ENCODE results near the gene SLC16A13. TPM values are rescaled to one million over a fixed set of nuclear protein-coding genes. Genes with fewer than 3 reads are reported as not detected.
"Not testable (repeated sequence)": the region's sequence is repeated elsewhere in the genome, so short reads cannot be mapped to it uniquely, and the experiment has no call there.

The SLC16A13 gene
- total RNA-seq, 1 donor from 2014 or later, result 12.4 TPM

GRCh38 chr17:7046725-7047397, 11.0 kb downstream of the SLC16A13 start:
- Mint-ChIP-seq H3K4me1 (peaks cover 21% of the 10 kb centered on the region), H3K4me3 (peak overlapping the region; percentile 73), H3K27me3 (peaks cover 11% of the 10 kb centered on the region), H3K27ac (peak overlapping the region; percentile 60)
- intact Hi-C loops (cut with micrococcal nuclease), result loop anchor here (1.0 to 2.0 kb wide), 2 partner anchors 89 to 130 kb away; no protein-coding TSS in a partner anchor
- DNase-seq, result peak; percentile 92
- not testable (repeated sequence) for H3K36me3 Mint-ChIP-seq (ENCODE audit: low read depth); H3K9me3 Mint-ChIP-seq

DNA sequence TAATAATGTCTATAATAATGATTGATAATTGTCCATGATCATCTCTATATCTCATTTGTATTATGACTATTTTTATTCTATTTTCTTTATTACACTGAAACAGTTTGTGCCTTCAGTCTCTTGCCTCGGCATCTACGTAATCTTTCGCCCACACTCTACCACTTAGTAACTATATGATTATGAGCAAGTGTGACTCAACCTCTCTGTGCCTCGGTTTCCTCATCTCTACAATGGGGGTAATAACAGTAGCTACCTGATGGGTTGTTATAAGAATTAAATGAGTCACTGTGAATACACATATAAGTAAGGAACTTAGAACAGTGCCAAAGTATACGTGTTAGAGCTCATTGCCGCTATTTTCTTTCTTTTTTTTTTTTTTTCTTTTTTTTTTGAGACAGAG, 11.8 kb downstream of the SLC16A13 start:
- peaks cover 11% of the 10 kb centered on the region for H3K27me3 Mint-ChIP-seq
- no peak overlapping the region for H3K27ac Mint-ChIP-seq
- H3K4me1 Mint-ChIP-seq, result peaks cover 20% of the 10 kb centered on the region
- H3K9me3 Mint-ChIP-seq, result no peaks in the 10 kb centered on the region
- H3K36me3 Mint-ChIP-seq (ENCODE audit: low read depth), result no peaks in the 10 kb centered on the region
- peak overlapping the region; percentile 15 for H3K4me3 Mint-ChIP-seq
- intact Hi-C loops (cut with micrococcal nuclease), result loop anchor here (2.0 kb wide), 1 partner anchor 129 kb away; no protein-coding TSS in a partner anchor
- DNase-seq, result no peak

GRCh38 chr17:7048968-7049367, 13.2 kb downstream of the SLC16A13 start:
- Mint-ChIP-seq H3K27me3 (peaks cover 6% of the 10 kb centered on the region), H3K4me3 (no peak overlapping the region), H3K9me3 (no peaks in the 10 kb centered on the region), H3K4me1 (peaks cover 17% of the 10 kb centered on the region), H3K27ac (no peak overlapping the region), H3K36me3 (ENCODE audit: low read depth) (no peaks in the 10 kb centered on the region)
- intact Hi-C loops (cut with micrococcal nuclease), result no loop called here
- DNase-seq, result no peak

- H3K9me3 Mint-ChIP-seq; intact Hi-C loops (cut with micrococcal nuclease); H3K4me3 Mint-ChIP-seq; DNase-seq; H3K36me3 Mint-ChIP-seq (ENCODE audit: low read depth); H3K27me3 Mint-ChIP-seq; H3K27ac Mint-ChIP-seq: not testable (repeated sequence)
- H3K4me1 Mint-ChIP-seq, result peaks cover 16% of the 10 kb centered on the region
Observed at GRCh38 chr17:7050583-7050982, 14.8 kb downstream of the SLC16A13 start.

- H3K9me3 Mint-ChIP-seq, result no peaks in the 10 kb centered on the region
- intact Hi-C loops (cut with micrococcal nuclease), result no loop called here
- DNase-seq, result no peak
- H3K27me3 Mint-ChIP-seq, result peaks cover 5% of the 10 kb centered on the region
- no peak overlapping the region for H3K4me3 Mint-ChIP-seq
- H3K4me1 Mint-ChIP-seq, result peaks cover 15% of the 10 kb centered on the region
- H3K27ac Mint-ChIP-seq, result no peak overlapping the region
- H3K36me3 Mint-ChIP-seq (ENCODE audit: low read depth), result no peaks in the 10 kb centered on the region
Observed at GRCh38 chr17:7056386-7056785, 20.6 kb downstream of the SLC16A13 start.

- Mint-ChIP-seq H3K27me3 (peaks cover 8% of the 10 kb centered on the region), H3K4me3 (no peak overlapping the region), H3K27ac (no peak overlapping the region), H3K4me1 (peaks cover 13% of the 10 kb centered on the region), H3K36me3 (ENCODE audit: low read depth) (no peaks in the 10 kb centered on the region), H3K9me3 (no peaks in the 10 kb centered on the region)
- intact Hi-C loops (cut with micrococcal nuclease), result no loop called here
- DNase-seq, result no peak
Observed at GRCh38 chr17:7058831-7059447, 23.1 kb downstream of the SLC16A13 start.

DNA sequence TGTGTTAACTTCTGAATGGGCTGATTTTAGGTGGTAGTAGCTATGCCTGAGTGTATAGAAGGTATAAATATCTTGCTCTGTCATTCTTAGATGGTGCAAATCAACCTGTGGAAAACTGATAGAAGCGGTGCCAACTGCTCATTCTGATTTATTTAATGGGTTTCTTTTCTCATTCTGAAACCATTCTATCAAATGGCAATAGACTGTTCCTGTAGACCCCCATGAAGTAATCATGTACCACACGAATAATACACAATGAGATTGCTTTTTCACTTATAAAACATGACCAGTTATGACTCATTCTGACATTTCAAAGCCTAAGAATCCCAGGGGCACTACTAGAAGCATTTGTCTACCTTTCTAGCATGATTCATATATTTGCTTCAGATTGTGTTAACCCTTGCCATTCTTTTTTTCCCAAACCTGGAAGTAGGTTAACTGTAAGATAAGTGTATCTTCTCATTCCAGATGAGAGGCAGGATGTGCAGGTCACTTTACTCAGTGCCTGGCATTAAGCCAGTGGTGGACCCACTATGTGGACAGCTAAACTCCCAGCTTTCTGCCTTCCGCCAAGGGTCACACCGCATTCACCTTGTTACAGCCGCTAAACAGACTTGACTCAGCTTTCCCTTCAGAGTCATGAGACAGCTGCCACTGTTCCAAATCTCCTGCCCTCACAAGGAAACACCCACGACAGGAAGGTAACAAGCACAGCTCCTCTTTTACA, 24.5 kb downstream of the SLC16A13 start:
- intact Hi-C loops (cut with micrococcal nuclease), result no loop called here

DNA sequence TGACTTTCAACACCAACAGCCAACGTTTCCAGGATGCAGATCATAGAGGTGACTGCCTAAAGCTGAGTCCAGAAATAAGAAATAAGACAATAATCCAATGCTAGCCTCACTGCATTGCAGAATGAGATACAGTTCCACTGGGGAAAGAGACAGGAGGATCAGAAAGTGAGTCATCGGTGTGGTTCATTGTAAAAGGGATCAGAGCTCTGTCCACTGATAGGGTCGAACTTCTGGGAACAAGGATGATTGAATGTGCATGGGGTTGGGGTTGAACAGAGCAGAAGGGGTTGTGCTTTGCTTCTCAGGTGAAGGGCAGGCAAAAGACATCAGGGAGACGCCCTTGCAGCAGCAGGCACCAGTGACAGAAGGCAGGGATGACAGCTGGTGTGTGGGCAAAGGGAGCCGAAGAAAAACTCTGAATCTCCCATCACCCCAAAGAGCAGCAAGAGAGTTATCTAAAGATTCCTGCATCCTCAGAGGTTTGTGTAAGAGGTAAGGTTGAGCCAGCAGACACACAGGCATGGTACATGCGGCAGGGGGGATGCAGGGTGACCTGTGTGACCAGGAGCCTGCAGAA, 27.8 kb downstream of the SLC16A13 start:
- H3K4me3 Mint-ChIP-seq, result no peak overlapping the region
- DNase-seq, result no peak
- no peaks in the 10 kb centered on the region for H3K36me3 Mint-ChIP-seq (ENCODE audit: low read depth)
- no peak overlapping the region for H3K27ac Mint-ChIP-seq
- H3K27me3 Mint-ChIP-seq, result peaks cover 7% of the 10 kb centered on the region
- intact Hi-C loops (cut with micrococcal nuclease), result no loop called here
- peaks cover 7% of the 10 kb centered on the region for H3K9me3 Mint-ChIP-seq
- H3K4me1 Mint-ChIP-seq, result peaks cover 13% of the 10 kb centered on the region

More for the DNA sequence above, 24.5 kb downstream of the SLC16A13 start:
- H3K9me3 Mint-ChIP-seq, result no peaks in the 10 kb centered on the region
- no peaks in the 10 kb centered on the region for H3K36me3 Mint-ChIP-seq (ENCODE audit: low read depth)
- H3K4me3 Mint-ChIP-seq, result no peak overlapping the region
- H3K27ac Mint-ChIP-seq, result peak overlapping the region; percentile 82
- H3K27me3 Mint-ChIP-seq, result peaks cover 8% of the 10 kb centered on the region
- DNase-seq, result peak; percentile 63
- H3K4me1 Mint-ChIP-seq, result peaks cover 13% of the 10 kb centered on the region

GRCh38 chr17:7064261-7064660, 28.4 kb downstream of the SLC16A13 start:
- peaks cover 7% of the 10 kb centered on the region for H3K4me1 Mint-ChIP-seq
- H3K9me3 Mint-ChIP-seq, result peaks cover 12% of the 10 kb centered on the region
- H3K36me3 Mint-ChIP-seq (ENCODE audit: low read depth), result no peaks in the 10 kb centered on the region
- H3K4me3 Mint-ChIP-seq, result no peak overlapping the region
- intact Hi-C loops (cut with micrococcal nuclease), result no loop called here
- H3K27me3 Mint-ChIP-seq, result peaks cover 4% of the 10 kb centered on the region
- DNase-seq, result no peak
- no peak overlapping the region for H3K27ac Mint-ChIP-seq

DNA sequence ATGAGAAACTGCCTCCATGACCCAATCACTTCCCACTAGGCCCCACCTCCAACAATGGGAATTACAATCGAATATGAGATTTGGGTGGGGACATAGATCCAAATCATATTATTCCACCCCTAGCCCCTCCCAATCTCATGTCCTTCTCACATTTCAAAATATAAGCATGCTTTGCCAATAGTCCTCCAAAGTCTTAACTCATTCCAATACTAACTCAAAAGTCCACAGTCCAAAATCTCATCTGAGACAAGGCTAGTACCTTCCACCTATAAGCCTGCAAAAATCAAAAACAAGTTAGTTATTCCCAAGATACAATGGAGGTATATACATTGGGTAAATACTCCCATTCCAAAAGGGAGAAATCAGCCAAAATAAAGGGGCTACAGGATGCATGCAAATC, 31.4 kb downstream of the SLC16A13 start:
- intact Hi-C loops (cut with micrococcal nuclease), result no loop called here
- H3K4me1 Mint-ChIP-seq, result no peaks in the 10 kb centered on the region
- H3K27ac Mint-ChIP-seq, result no peak overlapping the region
- DNase-seq, result no peak
- H3K9me3 Mint-ChIP-seq, result peaks cover 12% of the 10 kb centered on the region
- peaks cover 8% of the 10 kb centered on the region for H3K27me3 Mint-ChIP-seq
- H3K4me3 Mint-ChIP-seq, result no peak overlapping the region
- no peaks in the 10 kb centered on the region for H3K36me3 Mint-ChIP-seq (ENCODE audit: low read depth)

- Mint-ChIP-seq H3K4me3 (no peak overlapping the region), H3K9me3 (peaks cover 12% of the 10 kb centered on the region), H3K4me1 (no peaks in the 10 kb centered on the region), H3K27ac (no peak overlapping the region), H3K27me3 (peaks cover 16% of the 10 kb centered on the region), H3K36me3 (ENCODE audit: low read depth) (no peaks in the 10 kb centered on the region)
- no peak for DNase-seq
- intact Hi-C loops (cut with micrococcal nuclease), result no loop called here
Observed at GRCh38 chr17:7068268-7068667, 32.5 kb downstream of the SLC16A13 start.

GRCh38 chr17:7070712-7071111, 34.9 kb downstream of the SLC16A13 start:
- intact Hi-C loops (cut with micrococcal nuclease), result no loop called here
- Mint-ChIP-seq H3K9me3 (peaks cover 12% of the 10 kb centered on the region), H3K36me3 (ENCODE audit: low read depth) (no peaks in the 10 kb centered on the region), H3K27me3 (peaks cover 13% of the 10 kb centered on the region), H3K4me3 (no peak overlapping the region), H3K27ac (no peak overlapping the region), H3K4me1 (no peaks in the 10 kb centered on the region)
- DNase-seq, result no peak

- Mint-ChIP-seq H3K4me3 (no peak overlapping the region), H3K27ac (no peak overlapping the region), H3K4me1 (no peaks in the 10 kb centered on the region), H3K36me3 (ENCODE audit: low read depth) (no peaks in the 10 kb centered on the region), H3K9me3 (peaks cover 12% of the 10 kb centered on the region), H3K27me3 (peaks cover 13% of the 10 kb centered on the region)
- intact Hi-C loops (cut with micrococcal nuclease), result no loop called here
- DNase-seq, result no peak
Observed at GRCh38 chr17:7072406-7072805, 36.6 kb downstream of the SLC16A13 start.

DNA sequence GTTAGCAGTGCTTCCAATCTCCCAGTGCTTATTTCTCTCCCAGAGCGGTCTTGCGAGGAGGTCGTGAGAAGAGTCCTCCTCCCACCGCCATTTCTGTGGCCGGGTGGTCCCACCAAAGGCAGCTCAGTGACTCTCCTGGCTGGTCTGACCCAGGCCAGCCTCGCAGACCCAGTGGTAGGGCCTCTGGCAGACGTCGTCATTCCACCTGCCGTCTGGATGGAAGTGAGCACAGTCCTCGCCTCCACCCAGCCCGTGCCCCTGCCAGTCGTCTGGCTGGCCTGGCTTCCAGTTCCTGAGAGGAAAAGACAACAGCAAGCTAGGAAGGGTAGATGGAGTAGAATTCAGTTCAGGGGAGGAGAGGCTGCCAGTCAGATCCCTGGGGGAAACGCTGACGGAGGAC, 39.1 kb downstream of the SLC16A13 start:
- no peaks in the 10 kb centered on the region for H3K36me3 Mint-ChIP-seq (ENCODE audit: low read depth)
- H3K4me1 Mint-ChIP-seq, result no peaks in the 10 kb centered on the region
- intact Hi-C loops (cut with micrococcal nuclease), result no loop called here
- no peak overlapping the region for H3K4me3 Mint-ChIP-seq
- H3K9me3 Mint-ChIP-seq, result no peaks in the 10 kb centered on the region
- DNase-seq, result no peak
- H3K27me3 Mint-ChIP-seq, result peaks cover 11% of the 10 kb centered on the region
- H3K27ac Mint-ChIP-seq, result no peak overlapping the region

All from activated CD4-positive, alpha-beta T cell treated with anti-CD3 and anti-CD28 coated beads, Interleukin-2, amount 10 ng/mL, durations not matched to agents 24 days and 14 days (primary cell).